H4 (cell line): Measurements from ENCODE around the gene TMEM163. TPM values are rescaled to one million over a fixed set of nuclear protein-coding genes. Genes with fewer than 3 reads are reported as not detected.

Experiments used
- DNase-seq: peaks from one replicate; pipeline ENCODE4 v3.0.0-alpha.2; 2015; ENCODE audit warnings: low spot score
- total RNA-seq: library from RNA; depleted of rRNA; stranded (reverse); fragments of >200 nt; shearing (Covaris generic); gene quantifications from 2 replicates; pipeline ENCODE4 v1.2.3, GENCODE V29; 2014

Gene TMEM163
- total RNA-seq, 1 experiment from 2014 or later: not detected

DNA sequence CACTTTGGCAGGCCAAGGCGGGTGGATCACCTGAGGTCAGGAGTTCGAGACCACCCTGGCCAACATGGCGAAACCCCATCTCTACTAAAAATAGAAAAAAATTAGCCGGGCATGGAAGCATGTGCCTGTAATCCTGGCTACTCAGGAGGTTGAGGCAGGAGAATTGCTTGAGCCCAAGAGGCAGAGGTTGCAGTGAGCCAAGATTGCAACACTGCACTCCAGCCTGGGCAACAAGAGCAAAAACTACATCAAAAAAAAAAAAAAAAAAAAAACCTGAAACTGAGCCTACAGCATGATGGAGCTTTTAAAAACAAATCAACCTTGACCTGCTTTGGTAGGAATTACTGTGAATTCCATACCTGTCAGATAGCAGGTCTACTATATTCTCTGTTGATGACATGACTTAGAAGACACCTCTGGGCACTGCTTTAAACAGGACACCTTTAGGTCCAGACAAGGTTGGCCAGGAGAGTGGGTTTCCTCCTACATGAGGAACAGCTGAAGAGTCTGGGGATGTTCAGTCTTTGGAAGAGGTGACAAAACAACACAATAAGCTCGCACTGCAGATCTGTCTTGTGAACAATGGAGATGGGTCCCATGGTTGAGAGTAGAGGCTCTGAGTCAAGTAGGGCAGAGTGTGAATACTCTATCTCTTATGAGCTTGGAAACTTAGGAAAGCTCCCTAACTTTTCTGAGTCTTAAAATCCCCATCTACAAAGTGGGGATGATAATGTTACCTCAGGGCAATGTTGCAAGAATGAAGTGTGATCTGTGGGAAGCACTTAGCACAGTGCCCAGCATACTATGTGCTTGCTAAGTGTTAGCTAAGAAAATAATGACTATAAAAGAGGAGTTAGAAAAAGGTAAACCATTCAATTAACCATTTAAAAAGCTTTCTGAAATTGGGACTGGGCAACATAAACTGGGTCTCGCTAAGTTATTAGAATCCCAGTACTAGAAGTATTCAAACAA is 25.2 kb downstream of the TMEM163 start:
- no peak for DNase-seq

DNA sequence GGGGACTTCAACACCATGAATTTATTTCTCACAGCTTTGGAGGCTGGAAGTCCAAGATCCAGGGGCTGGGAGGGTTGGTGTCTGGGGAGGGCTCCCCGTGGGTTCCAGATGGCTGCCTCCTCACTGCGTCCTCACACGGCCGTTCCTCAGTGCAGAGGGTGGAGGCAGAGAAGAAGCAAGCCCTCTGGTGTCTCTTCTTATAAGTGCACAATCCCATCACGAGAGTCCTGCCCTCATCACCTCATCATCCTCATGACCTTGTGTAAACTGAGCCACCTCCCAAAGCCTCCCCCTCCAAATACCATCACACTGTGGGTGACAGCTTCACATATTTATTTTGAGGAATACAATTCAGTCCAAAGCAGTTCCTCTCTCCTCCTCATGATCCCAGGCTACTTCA is 26.3 kb downstream of the TMEM163 start:
- DNase-seq: no peak

DNA sequence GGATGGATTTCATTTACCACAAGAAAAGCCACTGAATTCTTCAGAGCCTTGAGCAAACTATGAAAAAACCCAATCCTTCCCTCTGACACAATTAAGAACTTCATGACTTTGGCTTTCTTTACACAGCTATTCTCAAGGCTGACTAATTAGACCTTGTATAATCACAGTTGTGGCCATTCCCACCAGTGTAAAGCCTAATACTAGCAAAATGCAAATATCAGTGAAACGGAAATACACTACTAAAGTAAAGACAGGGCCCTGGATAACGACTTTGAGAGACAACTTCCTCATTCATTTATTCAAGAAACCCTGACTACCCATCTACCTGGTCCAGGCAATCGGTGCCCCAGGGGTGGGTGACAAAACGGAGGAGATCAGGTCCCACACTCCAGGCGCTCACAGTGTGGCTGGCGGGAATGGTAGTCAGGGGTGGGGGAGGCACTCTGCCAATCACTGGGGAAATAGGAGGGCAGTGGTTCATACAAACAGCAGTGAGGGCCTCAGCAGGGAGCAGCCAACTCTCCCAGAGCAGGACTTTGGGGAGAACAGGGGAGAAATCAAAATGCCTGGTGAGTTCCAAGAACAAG is 28.1 kb downstream of the TMEM163 start:
- no peak for DNase-seq

DNA sequence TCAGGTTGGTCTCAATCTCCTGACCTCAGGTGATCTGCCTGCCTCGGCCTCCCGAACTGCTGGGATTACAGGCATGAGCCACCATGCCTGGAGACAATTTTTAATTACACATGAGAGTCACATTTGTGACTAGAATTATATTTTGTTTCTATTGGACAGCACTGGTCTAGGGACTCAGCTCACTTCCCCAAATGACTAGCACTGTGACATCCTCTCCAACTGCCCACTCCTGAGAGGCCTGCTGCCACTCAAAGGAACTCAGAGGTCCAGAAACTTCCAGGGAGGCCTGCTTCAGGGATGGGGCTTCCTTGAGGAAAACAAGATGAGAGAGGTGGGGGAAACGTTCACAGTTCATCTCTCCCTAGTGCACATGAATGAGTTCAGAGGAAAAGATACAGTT is 29.5 kb downstream of the TMEM163 start:
- no peak for DNase-seq

DNA sequence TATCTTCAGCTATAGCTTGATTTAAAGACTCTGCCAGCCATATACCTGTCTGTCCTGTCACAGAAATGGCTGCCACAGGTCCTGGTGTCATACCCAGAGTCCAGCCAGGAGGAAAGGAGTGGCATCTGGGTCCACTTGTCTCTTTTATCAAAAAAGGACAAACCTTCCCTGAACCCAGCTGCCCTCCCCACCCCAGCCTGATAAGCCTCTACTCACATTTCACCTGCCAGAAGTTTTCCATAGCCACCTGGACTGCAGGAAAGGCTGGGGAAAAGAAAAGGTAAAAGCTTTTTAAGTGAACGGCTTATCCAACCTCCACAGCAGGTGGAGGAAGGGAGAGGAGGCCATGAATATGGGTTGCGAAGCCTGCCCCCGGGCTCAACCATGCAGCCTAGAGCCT is 32.8 kb downstream of the TMEM163 start:
- no peak for DNase-seq

DNA sequence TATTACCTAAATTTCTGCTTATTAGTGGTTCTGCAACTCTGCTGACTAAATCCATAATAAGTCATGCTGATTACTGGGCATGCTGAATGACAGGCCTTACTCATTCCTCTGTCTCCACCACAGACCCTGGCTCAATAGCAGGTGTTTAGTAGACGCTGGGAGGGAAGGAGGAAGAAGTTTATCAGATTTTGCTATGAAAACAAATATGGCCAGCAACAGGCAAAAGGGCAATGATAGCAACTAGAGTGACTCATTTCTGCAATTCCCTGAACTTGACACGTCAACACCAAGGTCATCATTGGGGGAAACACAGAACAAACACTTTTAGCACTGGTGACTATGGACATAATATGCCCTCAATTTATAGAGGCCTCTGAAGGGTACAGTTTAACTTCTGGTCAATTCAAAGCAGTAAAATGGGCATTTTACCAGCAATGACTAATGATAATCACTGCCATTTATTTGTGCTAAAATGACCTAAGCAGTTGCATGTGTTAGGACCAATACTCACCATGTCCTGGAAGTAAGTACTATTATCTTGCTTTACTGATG is 35.2 kb downstream of the TMEM163 start:
- DNase-seq: no peak

DNA sequence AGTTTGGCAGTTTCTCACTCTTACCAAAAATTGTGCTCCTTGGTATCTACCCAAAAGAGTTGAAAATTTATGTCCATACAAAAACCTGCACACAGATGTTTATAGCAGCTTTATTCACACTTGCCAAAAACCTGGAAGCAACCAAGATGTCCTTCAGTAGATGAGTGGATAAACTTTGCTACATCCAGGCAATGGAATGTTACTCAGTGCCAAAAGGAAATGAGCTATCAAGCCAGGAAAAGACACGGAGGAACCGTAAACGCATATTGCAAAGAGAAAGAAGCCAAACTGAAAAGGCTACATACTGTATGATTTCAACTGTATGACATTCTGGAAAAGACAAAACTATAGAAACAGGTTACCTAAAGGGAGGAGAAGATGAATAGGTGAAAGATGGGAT is 36.1 kb downstream of the TMEM163 start:
- DNase-seq: no peak

DNA sequence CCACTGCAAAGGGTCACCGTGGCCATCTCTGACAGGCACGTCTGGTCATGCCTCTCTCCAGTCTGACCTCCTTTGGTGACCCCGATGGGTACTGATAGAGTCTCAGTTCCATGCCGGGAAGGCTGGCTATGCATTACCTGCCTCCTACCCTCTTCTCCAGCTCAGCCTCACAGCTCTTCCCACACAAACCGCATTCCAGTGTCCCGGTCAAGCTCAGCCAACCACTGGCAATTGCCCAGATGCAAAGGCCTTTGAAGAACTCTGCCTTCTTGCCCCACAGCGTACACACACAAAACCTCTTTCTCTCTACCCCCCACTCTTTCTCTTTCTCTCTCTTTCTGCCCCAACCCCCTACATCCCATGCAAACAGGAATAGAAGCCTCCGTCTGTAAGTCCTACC is 37.6 kb downstream of the TMEM163 start:
- no peak for DNase-seq

DNA sequence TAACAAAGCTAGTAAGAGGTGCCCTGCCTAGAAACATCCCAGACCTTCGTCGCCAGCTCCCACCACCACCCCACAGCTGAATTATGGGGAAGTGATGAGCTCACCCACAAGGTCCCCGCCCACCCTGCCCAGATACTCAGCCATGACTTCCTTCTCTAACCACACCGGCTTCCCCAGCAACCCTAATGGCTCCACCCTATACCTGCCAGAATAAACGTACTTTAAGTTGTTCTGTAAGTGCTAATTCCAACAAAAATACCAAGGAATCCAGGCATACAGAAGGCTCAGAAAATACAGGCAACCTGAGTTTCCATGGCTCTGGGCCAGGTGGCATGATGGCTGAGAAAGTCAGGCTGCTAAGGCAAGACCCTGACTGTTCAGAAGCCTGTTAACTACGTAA is 39.1 kb downstream of the TMEM163 start:
- no peak for DNase-seq

DNA sequence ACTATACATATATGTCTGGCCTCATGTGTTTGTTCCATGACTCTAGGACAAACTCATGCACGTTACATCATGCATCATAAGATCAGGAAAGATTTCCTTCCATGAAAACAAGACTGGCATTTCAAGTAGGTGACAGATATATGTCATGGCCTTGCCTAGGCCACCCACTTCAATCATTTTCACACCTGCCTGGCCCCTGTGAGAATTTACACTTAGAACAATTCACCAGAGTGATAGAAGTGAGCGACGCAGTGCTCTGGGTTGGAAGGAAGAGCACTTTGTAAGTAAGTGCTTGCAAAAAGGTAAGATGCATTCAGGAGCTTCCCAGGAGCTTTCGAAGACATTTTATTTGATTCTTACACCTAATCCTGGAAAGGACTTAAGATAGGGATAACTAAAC is 39.5 kb downstream of the TMEM163 start:
- no peak for DNase-seq

DNA sequence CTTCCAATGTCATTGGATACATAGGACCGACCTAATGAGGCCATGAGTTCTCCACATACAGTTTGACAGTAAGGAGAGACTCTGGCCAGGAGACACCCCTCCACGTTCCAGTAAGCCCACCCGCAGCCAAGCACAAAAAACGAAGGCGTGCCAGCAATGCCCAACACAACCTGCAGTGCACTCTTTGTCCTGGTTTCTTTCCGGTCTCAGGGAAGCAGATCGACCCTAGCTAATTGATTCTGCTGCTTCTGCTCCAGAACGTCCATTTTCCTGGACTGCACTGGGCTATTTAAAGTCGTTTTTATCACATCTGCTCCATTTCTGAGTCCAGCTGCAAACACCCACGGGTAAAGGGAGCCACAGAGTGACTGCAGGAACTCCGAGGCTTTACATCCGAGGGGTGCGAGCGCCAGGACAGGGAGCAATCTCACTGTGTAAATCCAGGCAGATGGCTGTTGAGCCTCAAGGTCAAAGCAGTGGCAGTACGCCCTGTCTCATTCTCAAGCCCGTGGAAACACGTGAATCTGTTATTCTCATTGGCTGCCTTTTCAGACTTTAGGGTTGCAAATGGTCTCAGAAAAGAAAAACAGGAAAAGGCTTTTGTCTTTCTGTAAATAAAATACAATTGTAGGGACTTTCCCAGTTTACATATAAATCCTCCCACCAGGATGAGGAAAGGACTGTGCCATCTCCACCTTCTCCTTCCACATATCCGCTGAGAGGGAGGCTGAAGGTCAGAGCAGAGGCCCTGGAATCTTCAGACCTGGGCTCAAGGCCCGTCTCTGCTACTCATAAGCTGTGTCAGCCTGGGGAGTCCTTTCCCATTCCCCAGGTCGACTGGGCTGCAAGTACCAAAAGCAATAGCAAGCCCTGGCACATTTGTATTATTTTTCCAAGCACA is 40.7 kb downstream of the TMEM163 start:
- no peak for DNase-seq

DNA sequence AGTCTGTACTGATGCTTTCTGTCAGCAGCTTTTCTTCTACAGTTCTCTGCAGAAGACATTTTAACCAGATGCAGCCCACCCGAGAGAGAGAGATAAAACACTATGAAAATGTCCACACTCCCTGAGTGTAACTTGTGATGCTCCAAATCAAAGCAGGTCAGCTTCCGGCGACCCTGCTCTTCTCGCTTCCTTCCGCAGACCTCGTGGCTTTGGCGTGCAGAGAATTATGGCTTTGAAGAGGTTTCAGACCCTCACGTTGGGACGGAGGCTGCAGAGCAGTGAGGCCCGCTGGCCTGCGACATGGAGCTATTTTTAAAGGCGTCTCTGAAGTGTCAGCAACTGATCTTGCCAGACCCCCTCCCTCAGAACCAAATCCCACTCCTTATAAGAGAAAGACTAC is 41.8 kb downstream of the TMEM163 start:
- no peak for DNase-seq

DNA sequence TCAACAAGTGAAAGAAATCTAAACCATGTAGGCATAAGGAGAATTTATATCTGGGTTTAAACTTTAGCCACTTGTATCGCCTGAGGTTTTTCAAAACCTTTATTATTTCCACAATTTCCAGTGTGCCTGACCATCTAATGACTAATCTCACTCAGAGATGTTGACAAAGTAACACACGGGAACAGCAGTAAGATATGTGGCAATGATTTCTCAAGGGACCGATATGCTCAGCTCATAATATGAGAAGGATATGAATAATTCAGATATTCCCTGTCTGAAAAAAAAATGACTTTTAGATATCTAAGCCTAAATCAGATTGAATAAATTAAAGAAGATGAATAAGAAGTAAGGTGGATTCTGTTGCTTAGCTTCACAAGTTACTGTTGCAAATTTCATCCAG is 43.5 kb downstream of the TMEM163 start:
- DNase-seq: no peak

DNA sequence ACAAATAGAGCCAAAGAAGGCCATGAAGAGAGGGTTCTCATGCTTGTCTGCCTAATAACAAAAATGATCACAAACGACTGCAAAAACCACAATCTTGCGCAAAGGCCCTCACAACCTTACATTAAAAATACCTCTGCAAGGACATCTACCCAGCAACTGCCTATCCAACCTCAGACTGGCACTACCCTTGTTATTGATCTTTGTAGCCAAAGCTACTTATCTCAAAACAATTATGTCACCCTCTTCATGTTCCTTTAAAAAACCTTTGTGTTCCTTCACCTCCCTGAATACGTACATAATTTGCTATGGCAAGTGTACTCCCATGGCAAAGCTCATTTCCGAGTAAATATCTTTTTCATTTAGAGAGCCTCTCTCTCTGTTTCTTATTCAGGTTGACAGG is 44.1 kb downstream of the TMEM163 start:
- no peak for DNase-seq

DNA sequence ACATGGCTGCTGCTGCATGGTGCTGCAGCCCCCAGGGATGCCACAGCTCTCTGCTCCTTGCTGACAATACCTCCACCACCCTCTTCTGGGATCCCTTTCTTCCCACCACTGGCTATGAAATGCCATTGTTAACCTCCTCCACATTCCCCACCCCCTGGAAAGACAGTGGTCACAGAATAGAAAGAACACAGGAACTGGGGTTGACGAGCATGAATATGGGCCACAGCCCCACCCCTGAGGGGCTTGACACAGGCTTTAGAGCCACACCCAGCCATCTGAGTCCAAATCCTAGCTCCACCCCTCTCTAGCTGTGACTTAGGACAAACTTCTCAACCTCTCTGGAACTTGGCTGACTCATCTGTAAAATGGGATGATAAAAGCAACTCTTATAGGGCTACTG is 47.3 kb downstream of the TMEM163 start:
- DNase-seq: no peak

DNA sequence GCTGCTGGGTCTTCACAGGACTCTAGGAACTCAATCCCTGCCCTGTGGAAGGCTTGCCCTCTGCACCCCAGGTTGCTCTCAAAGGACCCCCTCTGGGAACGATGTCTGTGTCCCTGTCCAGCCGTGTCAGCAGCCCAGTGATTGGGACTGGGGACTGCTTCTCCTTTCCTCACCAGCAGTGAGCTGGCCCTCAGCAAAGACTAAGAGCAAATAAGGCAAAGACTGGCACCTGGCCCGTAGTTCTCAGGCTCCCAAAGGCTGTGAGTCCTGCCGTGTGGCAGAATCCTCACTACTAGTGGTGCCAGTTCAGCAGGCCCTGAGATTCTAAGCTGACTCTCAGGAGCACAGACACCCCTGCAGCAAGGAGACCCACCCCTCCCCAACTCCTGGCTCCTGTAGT is 47.8 kb downstream of the TMEM163 start:
- DNase-seq: no peak

DNA sequence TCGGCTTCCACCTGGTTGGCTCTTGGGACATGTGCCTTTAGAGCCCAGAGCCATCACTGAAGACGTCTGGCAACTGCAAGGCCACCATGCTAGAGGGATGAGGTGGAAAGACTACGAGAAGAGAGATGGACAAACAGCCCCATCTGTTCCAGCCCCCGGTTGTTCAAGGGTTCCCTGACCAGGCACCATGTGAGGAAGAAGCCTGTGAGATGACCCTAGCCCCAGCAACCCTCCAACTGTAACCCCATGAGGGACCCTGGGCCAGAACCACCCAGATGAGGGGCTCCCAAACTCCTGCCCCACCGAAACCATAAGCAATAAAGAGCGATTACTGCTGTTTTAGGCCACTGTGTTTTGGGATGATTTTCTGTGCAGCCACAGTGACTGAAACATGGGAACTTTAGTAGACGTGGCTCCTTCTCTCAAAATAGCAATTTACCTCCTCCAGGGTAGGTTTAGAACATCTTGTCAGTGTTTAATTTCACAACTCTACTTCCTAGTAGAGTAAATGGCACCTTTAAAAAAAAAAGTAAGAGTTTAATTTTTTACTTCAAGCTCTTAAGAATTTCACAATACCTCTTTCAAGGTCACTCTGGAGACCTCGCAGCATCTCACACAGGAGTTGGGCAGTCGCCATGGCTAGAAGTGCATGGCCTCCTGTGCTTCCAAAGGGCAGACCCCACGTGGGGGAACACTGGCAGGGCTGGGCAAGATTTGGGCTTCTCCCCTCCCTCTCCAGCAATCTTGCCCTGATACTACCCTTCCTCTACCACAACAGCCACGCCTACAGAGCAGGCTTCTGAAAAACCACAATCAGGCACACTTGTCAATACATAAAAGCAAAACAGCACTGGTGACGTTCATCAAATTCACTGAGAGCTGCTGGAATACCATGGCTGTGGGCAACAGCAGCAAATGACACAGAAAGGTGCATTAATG is 48.8 kb downstream of the TMEM163 start:
- no peak for DNase-seq

DNA sequence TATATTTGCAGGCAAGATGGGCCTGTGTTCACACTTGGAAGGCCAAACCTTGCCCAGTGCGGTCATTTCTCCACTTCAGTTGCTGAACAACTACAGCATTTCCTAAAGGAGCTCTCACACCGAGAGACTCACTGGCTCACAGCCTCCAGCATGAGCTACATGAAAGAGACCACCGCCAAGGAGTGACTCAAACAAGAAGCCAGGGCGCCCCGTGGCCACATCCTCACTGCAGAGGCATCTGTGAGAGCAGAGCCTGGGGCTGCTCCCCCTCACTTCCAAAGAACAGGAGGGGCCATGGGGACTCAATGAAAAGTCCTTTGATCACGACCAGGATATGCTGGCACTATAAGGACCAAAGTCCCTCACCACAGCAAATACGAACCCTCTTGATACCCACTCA is 50.0 kb downstream of the TMEM163 start:
- DNase-seq: peak; percentile 34

DNA sequence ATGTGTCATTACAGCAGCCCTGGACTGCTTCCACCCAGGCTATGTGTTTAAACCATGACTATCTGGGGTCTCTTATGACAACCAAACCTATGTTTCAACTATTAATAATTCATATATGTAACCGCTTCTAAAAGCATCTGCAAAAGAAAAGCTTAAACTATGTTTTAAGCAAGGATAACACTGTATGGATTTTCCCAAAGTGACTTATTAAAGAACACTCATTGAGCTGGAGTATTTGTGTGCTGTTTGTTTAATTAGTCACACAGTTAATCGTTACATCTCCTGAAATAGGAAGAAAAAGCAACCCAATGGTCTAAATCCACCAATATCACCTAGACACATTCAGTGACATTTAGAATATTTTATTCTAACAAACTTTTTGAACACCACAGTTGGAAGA is 51.3 kb downstream of the TMEM163 start:
- DNase-seq: no peak

DNA sequence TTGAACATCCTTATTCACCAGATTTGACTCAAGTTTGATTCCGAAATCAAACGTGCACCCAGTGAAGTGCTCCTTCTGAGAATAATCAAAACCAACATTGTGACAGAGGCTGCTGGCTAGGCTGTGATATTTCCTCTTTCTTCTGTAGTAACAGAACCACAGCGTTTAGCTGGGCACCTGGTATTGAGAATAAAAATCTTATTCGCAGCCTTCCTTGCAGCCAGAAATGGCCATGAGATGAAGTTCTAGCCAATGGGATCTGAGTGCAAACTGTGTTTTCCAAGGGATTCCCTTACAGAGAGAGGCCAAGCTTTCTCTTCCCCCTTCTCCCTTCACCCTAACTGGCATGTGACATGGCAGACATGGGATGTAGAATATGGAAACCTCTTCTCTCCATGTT is 51.7 kb downstream of the TMEM163 start:
- DNase-seq: no peak
